Measurements from ENCODE around the gene SRSF8. TPM values are rescaled to one million over a fixed set of nuclear protein-coding genes. Genes with fewer than 3 reads are reported as not detected.

The SRSF8 gene
- total and polyA plus RNA-seq, 2 of the 4 experiments (the other 2 are of a cell fraction): 3.4 to 14.3 TPM

- Histone ChIP-seq H3K4me2 (ENCODE audit: low read depth, low read length) (no peak overlapping the region), H3K9me1 (ENCODE audit: insufficient read depth, low read length) (no peaks in the 10 kb centered on the region), H4K91ac (ENCODE audit: insufficient read depth, low read depth, low read length) (no peak overlapping the region), H2AK5ac (ENCODE audit: low read depth, low read length) (no peak overlapping the region), H2AK9ac (replicated peaks; ENCODE audit: low read depth, low read length, poor library complexity) (no peak overlapping the region), H3K4me3 (ENCODE audit: insufficient read depth, low read depth, low read length) (no peak overlapping the region), H2BK5ac (ENCODE audit: low read depth, low read length, poor library complexity, severe bottlenecking) (no peak overlapping the region), H3K23ac (ENCODE audit: low read depth, low read length) (no peak overlapping the region), H3K4ac (ENCODE audit: low read depth, low read length) (no peak overlapping the region), H4K20me1 (ENCODE audit: insufficient read depth, low read length) (no peaks in the 10 kb centered on the region), H3K14ac (replicated peaks; ENCODE audit: low read depth, low read length) (no peak overlapping the region), H3K9ac (ENCODE audit: low read depth, low read length) (no peak overlapping the region), H2BK120ac (ENCODE audit: low read depth, low read length) (no peak overlapping the region), H4K8ac (ENCODE audit: low read depth in 2 of 2, low read length in 2 of 2) (no peak overlapping the region), H3K27me3 (ENCODE audit: control insufficient read depth, insufficient read depth, low read length) (no peaks in the 10 kb centered on the region), H3K36me3 (ENCODE audit: control insufficient read depth, insufficient read depth, low read length) (no peaks in the 10 kb centered on the region), H3K4me1 (ENCODE audit: control insufficient read depth, insufficient read depth, low read length) (no peaks in the 10 kb centered on the region), H2BK15ac (ENCODE audit: low read depth, low read length) (no peak overlapping the region), H3K56ac (ENCODE audit: extremely low read depth, insufficient read depth, low read length) (no peak overlapping the region), H3K27ac (ENCODE audit: insufficient read depth, low read length) (no peak overlapping the region), H2AFZ (replicated peaks; ENCODE audit: low read length, poor library complexity) (no peak overlapping the region), H3K9me3 (ENCODE audit: control insufficient read depth, insufficient read depth, low read length) (no peaks in the 10 kb centered on the region), H3K18ac (ENCODE audit: low read depth, low read length) (no peak overlapping the region), H4K5ac (ENCODE audit: low read depth, low read length) (no peak overlapping the region), H2BK20ac (ENCODE audit: low read depth, low read length) (no peak overlapping the region), H3K79me1 (ENCODE audit: low read depth in 1 of 2, low read length in 2 of 2) (no peaks in the 10 kb centered on the region; a peak in 3 of 4 replicates)
- 100% methylated on average over 1 of the region's 2 CpGs; no CpG with 5 or more reads in 1 of the 2 experiments for WGBS, 2 experiments (ENCODE audit: extremely low coverage in 2 of 2, insufficient read length in 1 of 2)
- ChIA-PET POLR2A (ENCODE audit: unreplicated experiment) (no interaction called here), CTCF (no interaction called here)
- in situ Hi-C loops (cut with MboI; ENCODE audit: low sequenced_read_pairs): no loop called here
- TF ChIP-seq SMC3 (IDR thresholded peaks at IDR 0.05; ENCODE audit: low read depth, low read length): no peak
- no peak for TF ChIP-seq NFE2L2 (IDR thresholded peaks at IDR 0.05; ENCODE audit: low read depth, low read length)
- TF ChIP-seq RFX5 (IDR thresholded peaks at IDR 0.05; ENCODE audit: low read depth, low read length): no peak
- no peak for TF ChIP-seq FOS (IDR thresholded peaks at IDR 0.05; ENCODE audit: low read depth, low read length)
- TF ChIP-seq CHD1 (IDR thresholded peaks at IDR 0.05; ENCODE audit: low read depth, low read length): no peak
- TF ChIP-seq BHLHE40 (IDR thresholded peaks at IDR 0.05; ENCODE audit: low read depth, low read length): no peak
- TF ChIP-seq MAFK (IDR thresholded peaks at IDR 0.05; ENCODE audit: low read depth, low read length): no peak
- no peak for TF ChIP-seq POLR2A (IDR thresholded peaks at IDR 0.05; ENCODE audit: low read depth, low read length)
- TF ChIP-seq CTCF (conservative IDR thresholded peaks at IDR 0.05; ENCODE audit: low read depth, low read length): no peak
- TF ChIP-seq ELK1 (IDR thresholded peaks at IDR 0.05; ENCODE audit: borderline replicate concordance, low read depth, low read length): no peak
- TF ChIP-seq RCOR1 (IDR thresholded peaks at IDR 0.05; ENCODE audit: insufficient replicate concordance, low read length): no peak
- no peak for TF ChIP-seq CEBPB (IDR thresholded peaks at IDR 0.05; ENCODE audit: low read depth, low read length)
- no peak for DNase-seq
- ATAC-seq (ENCODE audit: low read depth): no peak
- no TSS peak for BruUV-seq (replicated peaks)
- intact Hi-C loops (cut with micrococcal nuclease): no loop called here
- dilution Hi-C loops (cut with HindIII; ENCODE audit: low sequenced_read_pairs, unreplicated experiment): no loop called here
Measured at GRCh38 chr11:95102733-95103132, 36.0 kb downstream of the SRSF8 start.
